SK-N-SH (cell line): ENCODE results near the gene ADORA3. TPM values are rescaled to one million over a fixed set of nuclear protein-coding genes. Genes with fewer than 3 reads are reported as not detected.

Experiments
- CTCF ChIA-PET: fragments of 300-600, 350-600 bp; formaldehyde crosslinking; extraction: SDS; loops from one replicate; lab custom pipeline; 2021; lab: Yijun Ruan, JAX
- POLR2A ChIA-PET: fragments of 350-600 bp; sonication (Branson Sonifier 250); formaldehyde crosslinking; extraction: SDS; loops from one replicate; lab custom pipeline; 2020; ENCODE audit warnings: antibody characterized with exemption, inconsistent platforms; lab: Yijun Ruan, JAX
- DNase-seq: peaks from one replicate; pipeline ENCODE4 v3.0.0; 2012
- H2AFZ ChIP-seq: fragments of 200-600 bp; sonication (generic); 2 replicates; pipeline ENCODE4 v1.8.1; 2016; ENCODE audit warnings: antibody characterized with exemption, mild to moderate bottlenecking, low read depth
- H3F3A ChIP-seq: fragments of 200-600 bp; sonication (generic); replicated peaks from 2 replicates; pipeline ENCODE3; 2016; ENCODE audit warnings: antibody characterized with exemption, mild to moderate bottlenecking; ENCODE audit not compliant: insufficient read depth
- H3K27ac ChIP-seq, 2 experiments: fragments of 200-500 bp in 1 of 2; fragments of 200-600 bp in 1 of 2; sonication (Bioruptor generic) in 1 of 2; sonication (generic), shearing (Covaris generic) in 1 of 2; 2 replicates each; pipeline versions ENCODE4 v1.5.1 to v1.6.1; 2014 to 2016; ENCODE audit warnings: low read depth in 2 of 2, inconsistent platforms in 1 of 2, low read length in 1 of 2, mild to moderate bottlenecking in 1 of 2, mixed read lengths in 1 of 2
- H3K27me3 ChIP-seq: fragments of 200-600 bp; sonication (generic), shearing (Covaris generic); 2 replicates; pipeline ENCODE4 v1.6.1; 2016; ENCODE audit warnings: mixed run types; ENCODE audit not compliant: insufficient read depth
- H3K36me3 ChIP-seq, 2 experiments: fragments of 200-500 bp in 1 of 2; fragments of 200-600 bp in 1 of 2; sonication (Bioruptor generic) in 1 of 2; sonication (generic) in 1 of 2; replicated peaks in 1 of 2; 2 replicates each; pipeline versions ENCODE3 to v1.5.1; 2014 to 2016; ENCODE audit warnings: low read length in 1 of 2, mild to moderate bottlenecking in 1 of 2; ENCODE audit not compliant: insufficient read depth in 2 of 2, control insufficient read depth in 1 of 2
- H3K4me1 ChIP-seq, 2 experiments: fragments of 200-500 bp in 1 of 2; fragments of 200-600 bp in 1 of 2; sonication (Bioruptor generic) in 1 of 2; sonication (generic), shearing (Covaris generic) in 1 of 2; 2 replicates each; pipeline versions ENCODE4 v1.5.1 to v1.6.1; 2014 to 2016; ENCODE audit warnings: low read depth in 1 of 2, low read length in 1 of 2, mixed run types in 1 of 2; ENCODE audit not compliant: insufficient read depth in 2 of 2, control insufficient read depth in 1 of 2
- H3K4me2 ChIP-seq: fragments of 200-600 bp; sonication (generic), shearing (Covaris generic); 2 replicates; pipeline ENCODE4 v1.6.1; 2017; ENCODE audit warnings: mixed run types
- H3K4me3 ChIP-seq, 2 experiments: fragments of 200-500 bp in 1 of 2; fragments of 200-600 bp in 1 of 2; sonication (Bioruptor generic) in 1 of 2; sonication (generic), shearing (Covaris generic) in 1 of 2; 2 replicates each; pipeline versions ENCODE4 v1.5.1 to v1.8.1; 2014 to 2016; ENCODE audit warnings: low read depth in 2 of 2, inconsistent platforms in 1 of 2, low read length in 1 of 2, mild to moderate bottlenecking in 1 of 2, mixed read lengths in 1 of 2, moderate library complexity in 1 of 2
- H3K79me2 ChIP-seq: fragments of 200-600 bp; sonication (generic); 2 replicates; pipeline ENCODE4 v1.8.1; 2017; ENCODE audit warnings: mild to moderate bottlenecking; ENCODE audit not compliant: insufficient read depth
- H3K9ac ChIP-seq: fragments of 200-600 bp; sonication (generic); 2 replicates; pipeline ENCODE4 v1.6.1; 2017; ENCODE audit warnings: mixed run types
- H3K9me2 ChIP-seq: fragments of 200-600 bp; sonication (generic); 2 replicates; pipeline ENCODE4 v1.6.1; 2017; ENCODE audit warnings: mixed run types
- H3K9me3 ChIP-seq: fragments of 200-600 bp; sonication (generic); 2 replicates; pipeline ENCODE4 v1.6.1; 2017; ENCODE audit warnings: mixed run types, mild to moderate bottlenecking, moderate library complexity
- H4K20me1 ChIP-seq: fragments of 200-600 bp; sonication (generic); 2 replicates; pipeline ENCODE4 v1.6.1; 2017; ENCODE audit warnings: mild to moderate bottlenecking, mixed run types; ENCODE audit not compliant: insufficient read depth
- CHD2 ChIP-seq: fragments of 150-350 bp; IDR thresholded peaks from 2 replicates; pipeline ENCODE4 v1.6.1; 2018; ENCODE audit warnings: low read length; ENCODE audit not compliant: partially characterized antibody
- FOSL2 ChIP-seq: IDR thresholded peaks from 2 replicates; pipeline ENCODE4 v1.4.0; 2012; ENCODE audit warnings: low read depth, mild to moderate bottlenecking, moderate library complexity, borderline replicate concordance
- FOXJ3 ChIP-seq: sonication (generic); formaldehyde crosslinking; IDR thresholded peaks from 2 replicates; pipeline ENCODE4 v1.5.1; 2020; ENCODE audit warnings: mild to moderate bottlenecking, missing genetic modification reagents
- GABPA ChIP-seq: IDR thresholded peaks from 2 replicates; pipeline ENCODE4 v1.4.0; 2012; ENCODE audit warnings: low read depth, mild to moderate bottlenecking
- GATA2 ChIP-seq: sonication (generic); formaldehyde crosslinking; IDR thresholded peaks from 2 replicates; pipeline ENCODE4 v1.5.0; 2020; ENCODE audit warnings: mild to moderate bottlenecking, missing genetic modification reagents
- JUND ChIP-seq: IDR thresholded peaks from 2 replicates; pipeline ENCODE4 v1.4.0; 2012
- MEF2A ChIP-seq: IDR thresholded peaks from 2 replicates; pipeline ENCODE4 v1.4.0; 2012; ENCODE audit warnings: low read depth, borderline replicate concordance
- MXI1 ChIP-seq: IDR thresholded peaks from 2 replicates; pipeline ENCODE4 v1.6.1; 2012; ENCODE audit warnings: mild to moderate bottlenecking, low read depth, low read length, improper control_type of control experiment
- NFIC ChIP-seq: IDR thresholded peaks from 2 replicates; pipeline ENCODE4 v1.4.0; 2012; ENCODE audit warnings: borderline replicate concordance
- RAD21 ChIP-seq: IDR thresholded peaks from 2 replicates; pipeline ENCODE4 v1.6.1; 2012; ENCODE audit warnings: mild to moderate bottlenecking, low read length
- RCOR1 ChIP-seq: fragments of 150-350 bp; IDR thresholded peaks from 2 replicates; pipeline ENCODE4 v1.6.1; 2017; ENCODE audit warnings: antibody characterized with exemption, low read length
- SIN3A ChIP-seq: IDR thresholded peaks from 2 replicates; pipeline ENCODE4 v1.6.1; 2012; ENCODE audit warnings: low read depth, mild to moderate bottlenecking, low read length, moderate library complexity, borderline replicate concordance
- TAF1 ChIP-seq: IDR thresholded peaks from 2 replicates; pipeline ENCODE4 v1.6.1; 2012; ENCODE audit warnings: low read depth, mild to moderate bottlenecking, low read length, moderate library complexity, borderline replicate concordance
- TEAD4 ChIP-seq: IDR thresholded peaks from 2 replicates; pipeline ENCODE4 v1.4.0; 2012; ENCODE audit warnings: mild to moderate bottlenecking, borderline replicate concordance; ENCODE audit not compliant: insufficient read depth
- YY1 ChIP-seq: IDR thresholded peaks from 2 replicates; pipeline ENCODE4 v1.4.0; 2012; ENCODE audit warnings: low read depth, mild to moderate bottlenecking
- WGBS: methylation state at CpG from one replicate; pipeline ENCODE4 v1.1.6; 2017; ENCODE audit warnings: low lambda C conversion rate; 5-methylcytosine and 5-hydroxymethylcytosine counted together
- polyA plus RNA-seq, 3 experiments: library from polyadenylated mRNA; depleted of rRNA; stranded (reverse); fragments of >200 nt; gene quantifications; 2 replicates each; pipeline ENCODE4 v1.2.3, GENCODE V29; 2012
- TF ChIP-seq, protein P1 (sequence below): IDR thresholded peaks from 2 replicates; pipeline ENCODE4 v1.4.0; 2012; ENCODE audit warnings: low read depth
- TF ChIP-seq, protein P2 (sequence below): IDR thresholded peaks from 2 replicates; pipeline ENCODE4; 2012
- TF ChIP-seq, protein P3 (sequence below): IDR thresholded peaks from 2 replicates; pipeline ENCODE4 v1.6.1; 2012; ENCODE audit warnings: mild to moderate bottlenecking, low read depth, low read length, moderate library complexity

Gene ADORA3
- polyA plus RNA-seq, 1 of the 3 experiments (the other 2 are of a cell fraction) = not detected

DNA sequence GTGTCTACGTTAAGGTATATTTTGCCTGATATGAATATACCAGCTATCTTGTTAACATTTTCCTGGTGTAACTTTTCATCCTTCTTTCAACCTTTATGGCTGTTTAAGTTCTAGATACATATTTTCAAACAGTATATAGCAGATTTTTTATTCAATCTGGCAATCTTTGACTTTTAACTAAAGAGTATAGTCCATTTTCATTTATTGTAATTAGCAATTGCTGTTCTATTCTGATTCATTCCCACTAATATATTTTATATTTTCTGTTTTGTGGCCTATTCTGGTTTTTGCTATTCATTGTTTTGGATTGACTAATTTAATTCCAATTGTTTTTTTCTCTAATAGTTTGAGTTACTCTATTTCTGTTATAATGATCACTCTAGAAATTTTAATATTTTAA, 37.0 kb downstream of the ADORA3 start:
- Histone ChIP-seq H3K4me2 (no peak overlapping the region), H3K36me3 (peaks cover 24 to 27% of the 10 kb centered on the region in 2 experiments), H3K4me3 (no peak overlapping the region), H3F3A (peaks cover 14% of the 10 kb centered on the region), H3K9ac (no peak overlapping the region), H3K9me3 (no peaks in the 10 kb centered on the region), H3K27me3 (no peaks in the 10 kb centered on the region), H3K9me2 (no peaks in the 10 kb centered on the region), H3K4me1 (peaks cover 0 to 8% of the 10 kb centered on the region in 2 experiments; a peak in 1 of 4 replicates), H3K27ac (no peak overlapping the region), H4K20me1 (no peaks in the 10 kb centered on the region), H2AFZ (no peak overlapping the region), H3K79me2 (no peaks in the 10 kb centered on the region)
- TF ChIP-seq CHD2 (no peak), RCOR1 (no peak), GABPA (no peak), NFIC (no peak), MEF2A (no peak), FOSL2 (no peak), MXI1 (no peak), YY1 (no peak), GATA2 (CRISPR knock-in tag) (no peak), RAD21 (no peak), TEAD4 (no peak), FOXJ3 (CRISPR knock-in tag) (no peak), TAF1 (no peak), SIN3A (no peak), JUND (no peak)
- TF ChIP-seq, protein P1, sequence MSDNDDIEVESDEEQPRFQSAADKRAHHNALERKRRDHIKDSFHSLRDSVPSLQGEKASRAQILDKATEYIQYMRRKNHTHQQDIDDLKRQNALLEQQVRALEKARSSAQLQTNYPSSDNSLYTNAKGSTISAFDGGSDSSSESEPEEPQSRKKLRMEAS = no peak
- TF ChIP-seq, protein P2, sequence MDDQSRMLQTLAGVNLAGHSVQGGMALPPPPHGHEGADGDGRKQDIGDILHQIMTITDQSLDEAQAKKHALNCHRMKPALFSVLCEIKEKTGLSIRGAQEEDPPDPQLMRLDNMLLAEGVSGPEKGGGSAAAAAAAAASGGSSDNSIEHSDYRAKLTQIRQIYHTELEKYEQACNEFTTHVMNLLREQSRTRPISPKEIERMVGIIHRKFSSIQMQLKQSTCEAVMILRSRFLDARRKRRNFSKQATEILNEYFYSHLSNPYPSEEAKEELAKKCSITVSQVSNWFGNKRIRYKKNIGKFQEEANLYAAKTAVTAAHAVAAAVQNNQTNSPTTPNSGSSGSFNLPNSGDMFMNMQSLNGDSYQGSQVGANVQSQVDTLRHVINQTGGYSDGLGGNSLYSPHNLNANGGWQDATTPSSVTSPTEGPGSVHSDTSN = no peak
- TF ChIP-seq, protein P3, sequence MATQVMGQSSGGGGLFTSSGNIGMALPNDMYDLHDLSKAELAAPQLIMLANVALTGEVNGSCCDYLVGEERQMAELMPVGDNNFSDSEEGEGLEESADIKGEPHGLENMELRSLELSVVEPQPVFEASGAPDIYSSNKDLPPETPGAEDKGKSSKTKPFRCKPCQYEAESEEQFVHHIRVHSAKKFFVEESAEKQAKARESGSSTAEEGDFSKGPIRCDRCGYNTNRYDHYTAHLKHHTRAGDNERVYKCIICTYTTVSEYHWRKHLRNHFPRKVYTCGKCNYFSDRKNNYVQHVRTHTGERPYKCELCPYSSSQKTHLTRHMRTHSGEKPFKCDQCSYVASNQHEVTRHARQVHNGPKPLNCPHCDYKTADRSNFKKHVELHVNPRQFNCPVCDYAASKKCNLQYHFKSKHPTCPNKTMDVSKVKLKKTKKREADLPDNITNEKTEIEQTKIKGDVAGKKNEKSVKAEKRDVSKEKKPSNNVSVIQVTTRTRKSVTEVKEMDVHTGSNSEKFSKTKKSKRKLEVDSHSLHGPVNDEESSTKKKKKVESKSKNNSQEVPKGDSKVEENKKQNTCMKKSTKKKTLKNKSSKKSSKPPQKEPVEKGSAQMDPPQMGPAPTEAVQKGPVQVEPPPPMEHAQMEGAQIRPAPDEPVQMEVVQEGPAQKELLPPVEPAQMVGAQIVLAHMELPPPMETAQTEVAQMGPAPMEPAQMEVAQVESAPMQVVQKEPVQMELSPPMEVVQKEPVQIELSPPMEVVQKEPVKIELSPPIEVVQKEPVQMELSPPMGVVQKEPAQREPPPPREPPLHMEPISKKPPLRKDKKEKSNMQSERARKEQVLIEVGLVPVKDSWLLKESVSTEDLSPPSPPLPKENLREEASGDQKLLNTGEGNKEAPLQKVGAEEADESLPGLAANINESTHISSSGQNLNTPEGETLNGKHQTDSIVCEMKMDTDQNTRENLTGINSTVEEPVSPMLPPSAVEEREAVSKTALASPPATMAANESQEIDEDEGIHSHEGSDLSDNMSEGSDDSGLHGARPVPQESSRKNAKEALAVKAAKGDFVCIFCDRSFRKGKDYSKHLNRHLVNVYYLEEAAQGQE = no peak
- 0% methylated on average over 1 of the region's 1 CpG for WGBS
- CTCF ChIA-PET = interaction anchor here (1.2 kb wide), 1 partner anchor 302 kb away, joined by 4 read pairs; no protein-coding TSS in a partner anchor
- DNase-seq = no peak
- POLR2A ChIA-PET = no interaction called here
